ENCODE measurements around the gene CEACAM3.

Gene CEACAM3

DNA sequence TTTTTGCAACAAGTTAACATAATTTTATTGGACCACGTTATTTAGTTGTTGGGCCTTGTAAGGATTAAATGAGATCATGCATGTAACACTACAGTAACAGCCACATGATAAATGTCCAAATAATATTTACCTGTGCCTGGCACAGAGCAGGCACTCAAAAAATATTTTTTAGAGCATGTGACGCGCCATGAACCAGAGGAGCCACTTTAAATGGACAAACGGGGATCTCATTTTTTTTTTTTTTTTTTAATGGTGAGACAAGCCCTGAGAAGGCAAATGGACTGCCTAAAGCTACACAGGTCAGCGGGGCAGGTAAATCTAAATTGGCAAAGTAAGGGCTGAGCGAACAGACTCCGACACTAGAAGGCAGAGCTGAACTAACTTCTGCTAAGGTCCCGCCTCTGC lies 62.8 kb downstream of the CEACAM3 start:
- no peak for TF ChIP-seq CREB1 (IDR thresholded peaks at IDR 0.05; ENCODE audit: low read depth)
- TF ChIP-seq USF1 (IDR thresholded peaks at IDR 0.05): no peak
- no peak for TF ChIP-seq CEBPB (IDR thresholded peaks at IDR 0.05)

DNA sequence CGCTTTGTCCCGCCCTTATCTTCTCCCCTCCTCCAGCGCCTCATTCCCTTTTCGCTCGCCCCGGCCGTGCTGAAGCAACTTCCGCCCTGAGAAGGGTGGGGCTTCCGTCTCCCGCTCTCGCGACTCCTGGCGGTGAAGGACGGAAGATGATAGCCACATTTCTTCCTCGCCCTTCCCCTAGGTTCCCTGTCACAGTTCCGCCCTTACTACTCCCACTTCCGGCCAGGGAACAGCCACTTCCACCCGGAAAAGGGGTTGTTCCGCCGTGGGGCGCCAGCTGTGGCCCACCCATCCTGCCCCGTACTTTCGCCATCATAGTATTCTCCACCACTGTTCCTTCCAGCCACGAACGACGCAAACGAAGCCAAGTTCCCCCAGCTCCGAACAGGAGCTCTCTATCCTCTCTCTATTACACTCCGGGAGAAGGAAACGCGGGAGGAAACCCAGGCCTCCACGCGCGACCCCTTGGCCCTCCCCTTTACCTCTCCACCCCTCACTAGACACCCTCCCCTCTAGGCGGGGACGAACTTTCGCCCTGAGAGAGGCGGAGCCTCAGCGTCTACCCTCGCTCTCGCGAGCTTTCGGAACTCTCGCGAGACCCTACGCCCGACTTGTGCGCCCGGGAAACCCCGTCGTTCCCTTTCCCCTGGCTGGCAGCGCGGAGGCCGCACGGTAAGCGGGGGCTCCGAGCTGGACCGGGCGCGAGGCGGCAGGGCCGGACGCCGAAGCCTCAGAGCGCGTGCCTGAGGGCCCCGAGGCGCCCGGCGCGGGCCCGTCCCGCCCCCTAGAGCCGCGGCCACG lies 63.4 kb downstream of the CEACAM3 start, which contains the start of gene RPS19:
TSS of gene RPS19 (plus strand) at position 638 of the 801 bp plus-strand sequence. CDS start 520 bp downstream, outside the sequence.
- TF ChIP-seq EP300 (IDR thresholded peaks at IDR 0.05; ENCODE audit: borderline replicate concordance) (no peak), RAD21 (IDR thresholded peaks at IDR 0.05; ENCODE audit: low read depth) (no peak), USF1 (IDR thresholded peaks at IDR 0.05) (no peak), EGR1 (IDR thresholded peaks at IDR 0.05) (0 out of 2 replicates have a peak, but pooled peaks have one; percentile 38), TEAD4 (IDR thresholded peaks at IDR 0.05) (no peak), CEBPB (IDR thresholded peaks at IDR 0.05) (no peak), FOXM1 (IDR thresholded peaks at IDR 0.05; ENCODE audit: borderline replicate concordance, low read depth) (no peak), CREB1 (IDR thresholded peaks at IDR 0.05; ENCODE audit: low read depth) (peak; percentile 60), TCF12 (IDR thresholded peaks at IDR 0.05; ENCODE audit: low read depth) (peak; percentile 46; the same call in 1 of the 2 replicates), YY1 (IDR thresholded peaks at IDR 0.05; ENCODE audit: low read depth) (peak; percentile 64; the same call in 1 of the 2 replicates), TAF1 (IDR thresholded peaks at IDR 0.05; ENCODE audit: low read depth) (peak; percentile 94), ZBTB7A (IDR thresholded peaks at IDR 0.05; ENCODE audit: low read depth) (0 out of 2 replicates have a peak, but pooled peaks have one; percentile 44), NFIC (IDR thresholded peaks at IDR 0.05) (peak; percentile 6; the same call in 1 of the 2 replicates)
- TF ChIP-seq, protein P1, sequence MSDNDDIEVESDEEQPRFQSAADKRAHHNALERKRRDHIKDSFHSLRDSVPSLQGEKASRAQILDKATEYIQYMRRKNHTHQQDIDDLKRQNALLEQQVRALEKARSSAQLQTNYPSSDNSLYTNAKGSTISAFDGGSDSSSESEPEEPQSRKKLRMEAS (IDR thresholded peaks at IDR 0.05): peak; percentile 81
- TF ChIP-seq, protein P2, sequence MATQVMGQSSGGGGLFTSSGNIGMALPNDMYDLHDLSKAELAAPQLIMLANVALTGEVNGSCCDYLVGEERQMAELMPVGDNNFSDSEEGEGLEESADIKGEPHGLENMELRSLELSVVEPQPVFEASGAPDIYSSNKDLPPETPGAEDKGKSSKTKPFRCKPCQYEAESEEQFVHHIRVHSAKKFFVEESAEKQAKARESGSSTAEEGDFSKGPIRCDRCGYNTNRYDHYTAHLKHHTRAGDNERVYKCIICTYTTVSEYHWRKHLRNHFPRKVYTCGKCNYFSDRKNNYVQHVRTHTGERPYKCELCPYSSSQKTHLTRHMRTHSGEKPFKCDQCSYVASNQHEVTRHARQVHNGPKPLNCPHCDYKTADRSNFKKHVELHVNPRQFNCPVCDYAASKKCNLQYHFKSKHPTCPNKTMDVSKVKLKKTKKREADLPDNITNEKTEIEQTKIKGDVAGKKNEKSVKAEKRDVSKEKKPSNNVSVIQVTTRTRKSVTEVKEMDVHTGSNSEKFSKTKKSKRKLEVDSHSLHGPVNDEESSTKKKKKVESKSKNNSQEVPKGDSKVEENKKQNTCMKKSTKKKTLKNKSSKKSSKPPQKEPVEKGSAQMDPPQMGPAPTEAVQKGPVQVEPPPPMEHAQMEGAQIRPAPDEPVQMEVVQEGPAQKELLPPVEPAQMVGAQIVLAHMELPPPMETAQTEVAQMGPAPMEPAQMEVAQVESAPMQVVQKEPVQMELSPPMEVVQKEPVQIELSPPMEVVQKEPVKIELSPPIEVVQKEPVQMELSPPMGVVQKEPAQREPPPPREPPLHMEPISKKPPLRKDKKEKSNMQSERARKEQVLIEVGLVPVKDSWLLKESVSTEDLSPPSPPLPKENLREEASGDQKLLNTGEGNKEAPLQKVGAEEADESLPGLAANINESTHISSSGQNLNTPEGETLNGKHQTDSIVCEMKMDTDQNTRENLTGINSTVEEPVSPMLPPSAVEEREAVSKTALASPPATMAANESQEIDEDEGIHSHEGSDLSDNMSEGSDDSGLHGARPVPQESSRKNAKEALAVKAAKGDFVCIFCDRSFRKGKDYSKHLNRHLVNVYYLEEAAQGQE (IDR thresholded peaks at IDR 0.05; ENCODE audit: low read depth): no peak; the same call in 1 of the 2 replicates

DNA sequence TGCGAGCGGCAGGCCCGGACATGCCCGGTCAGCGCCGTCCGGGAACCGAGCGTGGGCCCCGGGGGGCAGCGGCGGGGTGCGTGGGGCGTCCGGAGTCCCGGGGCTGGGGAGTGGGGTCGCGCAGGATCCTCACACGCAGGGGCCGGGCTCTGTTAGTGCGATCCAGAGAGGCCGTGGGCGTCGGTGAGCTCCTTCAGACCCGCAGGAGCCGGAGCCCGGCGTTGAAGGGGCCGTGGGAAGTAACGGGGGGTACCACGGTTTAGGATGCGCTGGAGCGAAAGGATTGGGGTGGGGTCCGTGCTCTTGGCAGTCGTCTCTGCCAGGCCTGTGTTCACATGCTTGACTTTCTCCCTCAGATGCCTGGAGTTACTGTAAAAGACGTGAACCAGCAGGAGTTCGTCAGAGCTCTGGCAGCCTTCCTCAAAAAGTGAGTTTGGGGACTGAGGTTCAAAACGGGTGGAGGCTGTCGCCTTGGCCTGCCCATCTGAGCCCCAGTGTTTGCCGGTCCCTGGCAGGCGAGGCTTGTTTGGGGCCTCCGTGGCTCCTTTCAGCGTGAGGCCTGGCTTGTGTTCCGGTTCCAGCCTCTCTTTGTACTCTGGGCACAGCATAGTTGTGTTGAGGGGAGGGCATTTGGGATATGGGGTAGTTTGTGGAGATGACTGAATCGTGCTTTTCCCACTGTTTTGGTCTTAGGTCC lies 64.2 kb downstream of the CEACAM3 start:
- TF ChIP-seq FOXM1 (IDR thresholded peaks at IDR 0.05; ENCODE audit: borderline replicate concordance, low read depth) (no peak), CREB1 (IDR thresholded peaks at IDR 0.05; ENCODE audit: low read depth) (no peak), EP300 (IDR thresholded peaks at IDR 0.05; ENCODE audit: borderline replicate concordance) (no peak), TCF12 (IDR thresholded peaks at IDR 0.05; ENCODE audit: low read depth) (no peak)
- TF ChIP-seq, protein P1 (IDR thresholded peaks at IDR 0.05): no peak

All from Ishikawa (cell line).